A673 (cell line): ENCODE data around the gene GLYATL2. TPM values are rescaled to one million over a fixed set of nuclear protein-coding genes. Genes with fewer than 3 reads are reported as not detected.

Source experiments
- BruUV-seq: library from RNA; stranded (reverse); fragments of 400-500 nt; replicated peaks from 2 replicates; lab custom pipeline; 2021; lab: Mats Ljungman, UMichigan
- CTCF ChIA-PET: fragments of 300-600 bp; sonication (Branson Sonifier 250); formaldehyde crosslinking; loops from one replicate; lab custom pipeline; 2022; ENCODE audit warnings: antibody characterized with exemption; lab: Charles Lee
- POLR2A ChIA-PET: fragments of 300-600 bp; sonication (Branson Sonifier 250); formaldehyde crosslinking; loops from one replicate; lab custom pipeline; 2022; ENCODE audit warnings: antibody characterized with exemption; ENCODE audit not compliant: low non-redundant PET; lab: Charles Lee
- DNase-seq: peaks from one replicate; pipeline ENCODE4 v3.0.0-alpha.2; 2015; ENCODE audit warnings: low spot score
- H3K27ac ChIP-seq: fragments of 200-600 bp; sonication (generic); 2 replicates; pipeline ENCODE4 v1.5.1; 2016; ENCODE audit warnings: mixed run types, low read depth, mild to moderate bottlenecking, mixed read lengths, antibody characterized with exemption, low read length; ENCODE audit not compliant: poor library complexity, severe bottlenecking
- H3K27me3 ChIP-seq: fragments of 200-600 bp; sonication (generic); replicated peaks from 2 replicates; pipeline ENCODE4 v1.6.1; 2017; ENCODE audit warnings: mixed run types, low read depth, mild to moderate bottlenecking, mixed read lengths, antibody characterized with exemption, low read length; ENCODE audit not compliant: insufficient read depth, poor library complexity
- H3K36me3 ChIP-seq: fragments of 200-600 bp; sonication (generic); 2 replicates; pipeline ENCODE4 v1.6.1; 2016; ENCODE audit warnings: mixed run types, mild to moderate bottlenecking, mixed read lengths, antibody characterized with exemption, low read length; ENCODE audit not compliant: insufficient read depth, poor library complexity, severe bottlenecking
- H3K4me1 ChIP-seq: fragments of 200-600 bp; sonication (generic); 2 replicates; pipeline ENCODE4 v1.6.1; 2017; ENCODE audit warnings: mixed run types, mild to moderate bottlenecking, mixed read lengths, antibody characterized with exemption, low read length; ENCODE audit not compliant: insufficient read depth, poor library complexity, severe bottlenecking
- H3K4me3 ChIP-seq: fragments of 200-600 bp; sonication (generic); 2 replicates; pipeline ENCODE4 v1.5.1; 2016; ENCODE audit warnings: low read depth, mixed run types, mild to moderate bottlenecking, mixed read lengths, low read length; ENCODE audit not compliant: poor library complexity, severe bottlenecking
- H3K9me3 ChIP-seq: fragments of 200-600 bp; sonication (generic); 2 replicates; pipeline ENCODE4 v1.6.1; 2016; ENCODE audit warnings: mixed run types, low read depth, mild to moderate bottlenecking, mixed read lengths, antibody characterized with exemption, low read length; ENCODE audit not compliant: poor library complexity, severe bottlenecking
- CTCF ChIP-seq: fragments of 300-800, 200-600 bp; sonication (generic); conservative IDR thresholded peaks from 2 replicates; pipeline ENCODE4 v1.5.1; 2017; ENCODE audit warnings: low read depth, mild to moderate bottlenecking, antibody characterized with exemption, low read length, moderate library complexity, mixed read lengths
- EZH2 ChIP-seq: fragments of 200-600 bp; sonication (generic); IDR thresholded peaks from 2 replicates; pipeline ENCODE4 v1.6.1; 2017; ENCODE audit warnings: borderline replicate concordance, low read depth, mild to moderate bottlenecking, mixed read lengths, antibody characterized with exemption, low read length; ENCODE audit not compliant: poor library complexity, severe bottlenecking
- intact Hi-C: fragments of 100-400 bp; cut with micrococcal nuclease; formaldehyde crosslinking; loops from one replicate; pipeline ENCODE4 v1.10.0; 2022; ENCODE audit not compliant: unreplicated experiment
- total RNA-seq: library from RNA; stranded (reverse); gene quantifications from 2 replicates; pipeline ENCODE4 v1.2.3, GENCODE V29; 2021

The GLYATL2 gene
- total RNA-seq, 1 experiment from 2014 or later, result 1.7 TPM

GRCh38 chr11:58787903-58788302 lies 56.6 kb downstream of the GLYATL2 start:
- ChIA-PET CTCF (no interaction called here), POLR2A (no interaction called here)
- TF ChIP-seq EZH2, result no peak
- no peak for TF ChIP-seq CTCF
- H3K9me3 ChIP-seq, result no peaks in the 10 kb centered on the region
- H3K27ac ChIP-seq, result no peak overlapping the region
- H3K4me1 ChIP-seq, result no peaks in the 10 kb centered on the region
- no peak for DNase-seq
- no peaks in the 10 kb centered on the region for H3K36me3 ChIP-seq
- intact Hi-C loops, result loop anchor here (1.0 to 10.0 kb wide), 3 partner anchors 134 to 347 kb away; partner anchors contain the start of genes LPXN and ZFP91
- no peaks in the 10 kb centered on the region for H3K27me3 ChIP-seq
- BruUV-seq, result no TSS peak
- no peak overlapping the region for H3K4me3 ChIP-seq

GRCh38 chr11:58786693-58787092 lies 57.8 kb downstream of the GLYATL2 start:
- no peak overlapping the region for H3K27ac ChIP-seq
- no peaks in the 10 kb centered on the region for H3K36me3 ChIP-seq
- TF ChIP-seq CTCF, result no peak
- no peak for TF ChIP-seq EZH2
- no peaks in the 10 kb centered on the region for H3K4me1 ChIP-seq
- no TSS peak for BruUV-seq
- no peaks in the 10 kb centered on the region for H3K9me3 ChIP-seq
- ChIA-PET POLR2A (interaction anchor here (0.7 kb wide), 1 partner anchor 19 kb away, joined by 11 read pairs; no protein-coding TSS in a partner anchor), CTCF (no interaction called here)
- H3K27me3 ChIP-seq, result no peaks in the 10 kb centered on the region
- H3K4me3 ChIP-seq, result no peak overlapping the region
- intact Hi-C loops, result loop anchor here (5.0 to 10.0 kb wide), 2 partner anchors 209 to 348 kb away; partner anchors contain the start of genes LPXN and ZFP91
- DNase-seq, result no peak

DNA sequence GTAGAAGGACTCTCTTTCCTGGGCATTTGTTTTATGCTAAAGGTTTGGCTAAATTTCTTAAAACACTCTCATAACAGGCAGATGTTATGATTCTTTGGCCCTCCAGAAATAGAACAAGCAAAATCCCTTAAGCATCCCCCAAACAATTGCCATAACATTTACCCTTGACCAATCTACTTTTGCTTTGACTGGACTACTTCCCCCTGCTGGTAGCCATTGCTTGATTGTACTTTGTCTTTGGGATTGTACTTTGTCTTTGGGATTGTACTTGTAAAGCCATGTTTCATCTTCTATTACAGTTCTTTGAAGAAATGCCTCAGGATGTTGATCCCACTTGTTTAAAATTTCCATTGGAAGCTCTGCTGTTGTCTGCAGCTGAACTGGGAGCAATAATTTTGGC lies 59.5 kb downstream of the GLYATL2 start:
- Histone ChIP-seq H3K36me3 (no peaks in the 10 kb centered on the region), H3K27ac (no peak overlapping the region), H3K4me1 (no peaks in the 10 kb centered on the region), H3K27me3 (no peaks in the 10 kb centered on the region), H3K9me3 (no peaks in the 10 kb centered on the region), H3K4me3 (no peak overlapping the region)
- intact Hi-C loops, result loop anchor here (5.0 to 10.0 kb wide), 2 partner anchors 208 to 350 kb away; partner anchors contain the start of genes LPXN and ZFP91
- ChIA-PET POLR2A (no interaction called here), CTCF (no interaction called here)
- BruUV-seq, result no TSS peak
- no peak for DNase-seq
- TF ChIP-seq CTCF (peak; percentile 31; the same call in 1 of the 2 replicates), EZH2 (no peak)

Other genes with a start within 250 kb of the GLYATL2 start
- gene CNTF, start 222.0 kb downstream of the GLYATL2 start, total RNA-seq, result 5.1 and 5.5 TPM in 2 replicates
- 0.39 TPM in 1 of 2 replicates, not detected in the other for gene GLYAT, start 112.8 kb downstream of the GLYATL2 start, total RNA-seq
- gene GLYATL1, start 94.8 kb upstream of the GLYATL2 start, total RNA-seq, result 0.17 TPM in 1 of 2 replicates, not detected in the other
- not detected in 2 replicates for gene GLYATL1B, start 241.6 kb upstream of the GLYATL2 start, total RNA-seq